Bronchial epithelial cell (primary cell): Measurements from ENCODE around the gene MGMT. TPM values are rescaled to one million over a fixed set of nuclear protein-coding genes. Genes with fewer than 3 reads are reported as not detected.

Source experiments
- DNase-seq: peaks from one replicate; pipeline ENCODE4 v3.0.0-alpha.2; 2010; ENCODE audit warnings: low read depth
- FAIRE-seq: peaks from 2 replicates; lab custom pipeline; 2011; peaks lifted over from hg19 to GRCh38; lab: Jason Lieb, UNC
- H3K27me3 ChIP-seq: 2 replicates; pipeline ENCODE4 v1.5.1; 2011; ENCODE audit warnings: low read length; ENCODE audit not compliant: control insufficient read depth, insufficient read depth
- H3K36me3 ChIP-seq: 2 replicates; pipeline ENCODE4 v1.5.1; 2011; ENCODE audit warnings: low read length; ENCODE audit not compliant: control insufficient read depth, insufficient read depth
- H3K4me3 ChIP-seq: 2 replicates; pipeline ENCODE4 v1.5.1; 2011; ENCODE audit warnings: mild to moderate bottlenecking, low read depth, low read length, control low read depth
- total RNA-seq: library from RNA; depleted of rRNA; stranded (reverse); fragments of >200 nt; gene quantifications from 2 replicates; pipeline ENCODE4 v1.2.1, GENCODE V29; 2014
- TF ChIP-seq, protein P1 (sequence below): IDR thresholded peaks from 2 replicates; pipeline ENCODE4 v1.5.1; 2011; ENCODE audit warnings: mild to moderate bottlenecking, moderate library complexity, low read length, control low read depth, inconsistent platforms; ENCODE audit not compliant: insufficient read depth, severe bottlenecking

The MGMT gene
- total RNA-seq, 1 donor from 2014 or later = 19.7 TPM

- no peaks in the 10 kb centered on the region for H3K27me3 ChIP-seq
- no peak for DNase-seq
- TF ChIP-seq, protein P1, sequence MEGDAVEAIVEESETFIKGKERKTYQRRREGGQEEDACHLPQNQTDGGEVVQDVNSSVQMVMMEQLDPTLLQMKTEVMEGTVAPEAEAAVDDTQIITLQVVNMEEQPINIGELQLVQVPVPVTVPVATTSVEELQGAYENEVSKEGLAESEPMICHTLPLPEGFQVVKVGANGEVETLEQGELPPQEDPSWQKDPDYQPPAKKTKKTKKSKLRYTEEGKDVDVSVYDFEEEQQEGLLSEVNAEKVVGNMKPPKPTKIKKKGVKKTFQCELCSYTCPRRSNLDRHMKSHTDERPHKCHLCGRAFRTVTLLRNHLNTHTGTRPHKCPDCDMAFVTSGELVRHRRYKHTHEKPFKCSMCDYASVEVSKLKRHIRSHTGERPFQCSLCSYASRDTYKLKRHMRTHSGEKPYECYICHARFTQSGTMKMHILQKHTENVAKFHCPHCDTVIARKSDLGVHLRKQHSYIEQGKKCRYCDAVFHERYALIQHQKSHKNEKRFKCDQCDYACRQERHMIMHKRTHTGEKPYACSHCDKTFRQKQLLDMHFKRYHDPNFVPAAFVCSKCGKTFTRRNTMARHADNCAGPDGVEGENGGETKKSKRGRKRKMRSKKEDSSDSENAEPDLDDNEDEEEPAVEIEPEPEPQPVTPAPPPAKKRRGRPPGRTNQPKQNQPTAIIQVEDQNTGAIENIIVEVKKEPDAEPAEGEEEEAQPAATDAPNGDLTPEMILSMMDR = no peak
- H3K36me3 ChIP-seq = no peaks in the 10 kb centered on the region
- no peak overlapping the region for H3K4me3 ChIP-seq
- FAIRE-seq = no peak
Measured at GRCh38 chr10:129562487-129562886, 95.4 kb downstream of the MGMT start.

GRCh38 chr10:129564923-129565322 lies 97.9 kb downstream of the MGMT start:
- Histone ChIP-seq H3K27me3 (no peaks in the 10 kb centered on the region), H3K4me3 (no peak overlapping the region), H3K36me3 (no peaks in the 10 kb centered on the region)
- no peak for DNase-seq
- no peak for FAIRE-seq
- TF ChIP-seq, protein P1 = no peak

DNA sequence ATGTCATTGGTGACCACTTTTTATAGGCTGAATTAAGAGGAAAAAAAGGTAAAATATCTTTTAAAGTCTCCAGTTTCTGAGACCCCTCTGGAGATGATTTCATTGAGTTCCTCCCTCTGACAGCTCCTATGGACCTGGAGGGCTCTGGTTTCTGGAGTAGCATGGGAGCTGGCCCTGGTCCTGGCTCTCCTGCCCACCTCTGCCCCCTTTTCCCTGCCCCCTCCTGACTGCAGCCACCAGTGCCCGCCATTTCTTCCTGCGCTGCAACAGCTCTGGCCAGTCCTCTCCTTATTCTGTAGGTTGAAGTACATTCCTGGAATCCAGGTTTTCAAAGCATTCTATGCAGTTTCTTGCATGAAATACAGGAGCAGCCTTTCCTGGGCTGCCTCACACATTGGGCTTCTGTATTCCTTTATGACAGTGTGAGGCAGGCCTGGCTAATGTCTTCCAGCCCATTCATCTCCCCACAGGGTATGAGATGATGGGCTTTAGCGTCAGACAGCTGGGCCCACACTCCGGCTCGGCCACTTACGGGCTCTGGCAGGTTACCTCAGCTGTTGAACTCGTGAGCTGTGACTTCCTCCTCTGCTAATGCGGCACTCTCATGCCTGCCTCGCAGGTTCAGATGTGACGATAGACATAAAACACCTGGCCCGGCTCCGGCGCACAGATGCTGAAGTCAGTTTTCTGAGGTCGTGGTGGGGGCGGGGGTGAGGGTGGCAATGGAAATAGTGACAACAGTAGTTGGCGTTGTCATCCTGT lies 101.7 kb downstream of the MGMT start:
- H3K4me3 ChIP-seq = no peak overlapping the region
- no peaks in the 10 kb centered on the region for H3K27me3 ChIP-seq
- H3K36me3 ChIP-seq = no peaks in the 10 kb centered on the region
- DNase-seq = no peak
- TF ChIP-seq, protein P1 = no peak
- no peak for FAIRE-seq

GRCh38 chr10:129570185-129570584 lies 103.1 kb downstream of the MGMT start:
- FAIRE-seq (no peak), DNase-seq (no peak)
- Histone ChIP-seq H3K4me3 (no peak overlapping the region), H3K36me3 (no peaks in the 10 kb centered on the region), H3K27me3 (no peaks in the 10 kb centered on the region)
- TF ChIP-seq, protein P1 = no peak

- TF ChIP-seq, protein P1 = no peak
Measured at GRCh38 chr10:129579228-129579627, 112.2 kb downstream of the MGMT start.

More at GRCh38 chr10:129579228-129579627, 112.2 kb downstream of the MGMT start:
- Histone ChIP-seq H3K4me3 (no peak overlapping the region), H3K36me3 (no peaks in the 10 kb centered on the region), H3K27me3 (no peaks in the 10 kb centered on the region)
- no peak for FAIRE-seq
- no peak for DNase-seq
